Fibroblast of villous mesenchyme (primary cell): ENCODE measurements around the gene DNM2. TPM values are rescaled to one million over a fixed set of nuclear protein-coding genes. Genes with fewer than 3 reads are reported as not detected.
A peak's percentile ranks its signal among the peaks of the same experiment; 100 is the strongest.

ENCODE experiments used
- DNase-seq: peaks from one replicate; pipeline ENCODE4 v3.0.0-alpha.2; 2010; ENCODE audit warnings: low read depth
- H3K4me3 ChIP-seq: 2 replicates; pipeline ENCODE4 v1.5.1; 2011; ENCODE audit warnings: low read depth, mild to moderate bottlenecking, low read length
- CTCF ChIP-seq: IDR thresholded peaks from 2 replicates; pipeline ENCODE4 v1.5.1; 2012; ENCODE audit warnings: low read depth, mild to moderate bottlenecking, low read length; ENCODE audit not compliant: insufficient read depth
- total RNA-seq: library from RNA; depleted of rRNA; stranded (reverse); fragments of >200 nt; gene quantifications from 2 replicates; pipeline ENCODE4 v1.2.3, GENCODE V29; 2012

DNM2 gene
- total RNA-seq, 1 donor = 101 TPM

GRCh38 chr19:10760273-10760944 lies 42.5 kb downstream of the DNM2 start:
- H3K4me3 ChIP-seq = no peak overlapping the region
- DNase-seq = no peak
- TF ChIP-seq CTCF = no peak

- no peak overlapping the region for H3K4me3 ChIP-seq
- DNase-seq = no peak
- TF ChIP-seq CTCF = no peak
Observed at GRCh38 chr19:10761443-10762250, 43.8 kb downstream of the DNM2 start.

- TF ChIP-seq CTCF = no peak
- no peak overlapping the region for H3K4me3 ChIP-seq
- DNase-seq = no peak
Observed at GRCh38 chr19:10762656-10763055, 44.8 kb downstream of the DNM2 start.

- no peak for DNase-seq
- no peak overlapping the region for H3K4me3 ChIP-seq
- TF ChIP-seq CTCF = no peak
Observed at GRCh38 chr19:10763411-10763810, 45.5 kb downstream of the DNM2 start.

GRCh38 chr19:10763828-10764339 lies 46.0 kb downstream of the DNM2 start:
- no peak overlapping the region for H3K4me3 ChIP-seq
- TF ChIP-seq CTCF = no peak
- no peak for DNase-seq

- peak; percentile 33 for DNase-seq
- H3K4me3 ChIP-seq = no peak overlapping the region
- TF ChIP-seq CTCF = no peak
Observed at GRCh38 chr19:10764340-10764894, 46.5 kb downstream of the DNM2 start.
